WTC11 (cell line): ENCODE measurements around the gene ANKRD13C. TPM values are rescaled to one million over a fixed set of nuclear protein-coding genes. Genes with fewer than 3 reads are reported as not detected.

Experiments used
- ATAC-seq: fragments of 200-7000 bp; cut with Tn5 transposase; 2 replicates; pipeline ENCODE4 v1.10.0; 2021; ENCODE audit warnings: mild to moderate bottlenecking, moderate library complexity
- CTCF ChIA-PET: fragments of 300-600 bp; sonication (Branson Sonifier 250); formaldehyde crosslinking; loops from one replicate; lab custom pipeline; 2021; ENCODE audit warnings: antibody characterized with exemption; lab: Charles Lee
- POLR2A ChIA-PET: fragments of 350-600 bp; sonication (Branson Sonifier 250); formaldehyde crosslinking; loops from one replicate; lab custom pipeline; 2021; ENCODE audit warnings: antibody characterized with exemption; lab: Charles Lee
- DNase-seq: peaks from one replicate; pipeline ENCODE4 v3.0.0; 2021; ENCODE audit warnings: low spot score
- H3K27ac Mint-ChIP-seq: 2 replicates; pipeline ENCODE4 v1.8.0; 2021; ENCODE audit warnings: mixed read lengths
- H3K27me3 Mint-ChIP-seq: 2 replicates; pipeline ENCODE4 v1.8.0; 2021; ENCODE audit warnings: low read depth, mild to moderate bottlenecking, moderate library complexity, mixed read lengths
- H3K36me3 Mint-ChIP-seq: 2 replicates; pipeline ENCODE4 v1.8.0; 2021; ENCODE audit warnings: mixed read lengths
- H3K4me1 Mint-ChIP-seq: 2 replicates; pipeline ENCODE4 v1.8.0; 2022; ENCODE audit warnings: mixed read lengths
- H3K4me3 Mint-ChIP-seq: 2 replicates; pipeline ENCODE4 v1.8.0; 2021; ENCODE audit warnings: mild to moderate bottlenecking, moderate library complexity, mixed read lengths
- H3K9me3 Mint-ChIP-seq: 2 replicates; pipeline ENCODE4 v1.8.0; 2021; ENCODE audit warnings: mixed read lengths
- ELF4 ChIP-seq: sonication (generic); formaldehyde crosslinking; IDR thresholded peaks from 2 replicates; pipeline ENCODE4 v1.8.1; 2022; ENCODE audit warnings: low read depth, mild to moderate bottlenecking, moderate library complexity, missing genetic modification reagents
- ESRRA ChIP-seq: sonication (generic); formaldehyde crosslinking; IDR thresholded peaks from 2 replicates; pipeline ENCODE4 v1.8.1; 2022; ENCODE audit warnings: mild to moderate bottlenecking, missing genetic modification reagents, borderline replicate concordance
- ETV6 ChIP-seq: sonication (generic); formaldehyde crosslinking; IDR thresholded peaks from 2 replicates; pipeline ENCODE4 v1.8.1; 2022; ENCODE audit warnings: mild to moderate bottlenecking, missing genetic modification reagents
- GABPB1 ChIP-seq: sonication (generic); formaldehyde crosslinking; IDR thresholded peaks from 2 replicates; pipeline ENCODE4 v1.8.1; 2023; ENCODE audit warnings: mild to moderate bottlenecking, missing genetic modification reagents
- GRHL2 ChIP-seq: fragments of 250-450 bp; sonication (Bioruptor Pico); IDR thresholded peaks from 2 replicates; pipeline ENCODE4 v1.8.0; 2022; ENCODE audit warnings: mild to moderate bottlenecking, moderate library complexity; ENCODE audit not compliant: insufficient replicate concordance, severe bottlenecking
- IRF2 ChIP-seq: sonication (generic); formaldehyde crosslinking; IDR thresholded peaks from 2 replicates; pipeline ENCODE4 v1.8.0; 2022; ENCODE audit warnings: low read depth, missing genetic modification reagents, borderline replicate concordance
- NFATC4 ChIP-seq: fragments of 250-450 bp; sonication (Bioruptor Pico); IDR thresholded peaks from 2 replicates; pipeline ENCODE4 v1.9.0; 2021; ENCODE audit warnings: mild to moderate bottlenecking
- NR1H2 ChIP-seq: sonication (generic); formaldehyde crosslinking; IDR thresholded peaks from 2 replicates; pipeline ENCODE4 v1.9.0; 2021; ENCODE audit warnings: mild to moderate bottlenecking, moderate library complexity, missing genetic modification reagents
- NR3C1 ChIP-seq: sonication (generic); formaldehyde crosslinking; conservative IDR thresholded peaks from 2 replicates; pipeline ENCODE4 v1.8.1; 2023; ENCODE audit warnings: low read depth, mild to moderate bottlenecking, missing genetic modification reagents
- OVOL2 ChIP-seq: fragments of 250-450 bp; sonication (Bioruptor Pico); IDR thresholded peaks from 2 replicates; pipeline ENCODE4 v1.9.0; 2021; ENCODE audit warnings: mild to moderate bottlenecking, borderline replicate concordance
- TEAD1 ChIP-seq: sonication (generic); formaldehyde crosslinking; IDR thresholded peaks from 2 replicates; pipeline ENCODE4 v1.8.0; 2022; ENCODE audit warnings: mild to moderate bottlenecking, missing genetic modification reagents
- TEAD4 ChIP-seq: sonication (generic); formaldehyde crosslinking; IDR thresholded peaks from 2 replicates; pipeline ENCODE4 v1.8.0; 2022; ENCODE audit warnings: mild to moderate bottlenecking, missing genetic modification reagents
- ZNF232 ChIP-seq: sonication (generic); formaldehyde crosslinking; IDR thresholded peaks from 2 replicates; pipeline ENCODE4 v1.8.0; 2022; ENCODE audit warnings: mild to moderate bottlenecking, missing genetic modification reagents
- ZNF263 ChIP-seq: sonication (generic); formaldehyde crosslinking; IDR thresholded peaks from 2 replicates; pipeline ENCODE4 v1.8.1; 2022; ENCODE audit warnings: low read depth, mild to moderate bottlenecking, moderate library complexity, missing genetic modification reagents
- ZNF317 ChIP-seq: sonication (generic); formaldehyde crosslinking; IDR thresholded peaks from 2 replicates; pipeline ENCODE4 v1.8.1; 2023; ENCODE audit warnings: low read depth, mild to moderate bottlenecking, moderate library complexity, missing genetic modification reagents, borderline replicate concordance
- ZNF396 ChIP-seq: fragments of 250-450 bp; sonication (Bioruptor Pico); IDR thresholded peaks from 2 replicates; pipeline ENCODE4 v1.8.0; 2021; ENCODE audit warnings: mild to moderate bottlenecking, moderate library complexity, borderline replicate concordance
- ZNF416 ChIP-seq: fragments of 250-450 bp; sonication (Bioruptor Pico); IDR thresholded peaks from 2 replicates; pipeline ENCODE4 v1.9.0; 2021; ENCODE audit warnings: mild to moderate bottlenecking, inconsistent platforms
- ZNF671 ChIP-seq: fragments of 250-450 bp; sonication (Bioruptor Pico); IDR thresholded peaks from 2 replicates; pipeline ENCODE4 v1.8.0; 2021; ENCODE audit warnings: mild to moderate bottlenecking
- total RNA-seq: library from RNA; stranded (reverse); gene quantifications from 3 replicates; pipeline ENCODE4 v1.2.3, GENCODE V29; 2021
- TF ChIP-seq, protein P1 (sequence below): sonication (generic); formaldehyde crosslinking; IDR thresholded peaks from 2 replicates; pipeline ENCODE4 v1.8.1; 2023; ENCODE audit warnings: mild to moderate bottlenecking, moderate library complexity, missing genetic modification reagents
- TF ChIP-seq, protein P2 (sequence below): fragments of 250-450 bp; sonication (Bioruptor Pico); IDR thresholded peaks from 2 replicates; pipeline ENCODE4 v2.1.2; 2022; ENCODE audit warnings: mild to moderate bottlenecking, moderate library complexity
- TF ChIP-seq, protein P3 (sequence below): fragments of 250-450 bp; sonication (Bioruptor Pico); conservative IDR thresholded peaks from 2 replicates; pipeline ENCODE4 v1.9.0; 2021; ENCODE audit warnings: mild to moderate bottlenecking
- TF ChIP-seq, protein P4 (sequence below): sonication (generic); formaldehyde crosslinking; IDR thresholded peaks from 2 replicates; pipeline ENCODE4 v1.8.0; 2022; ENCODE audit warnings: mild to moderate bottlenecking, missing genetic modification reagents
- TF ChIP-seq, protein P5 (sequence below): sonication (generic); formaldehyde crosslinking; IDR thresholded peaks from 2 replicates; pipeline ENCODE4 v1.8.1; 2022; ENCODE audit warnings: low read depth, mild to moderate bottlenecking, moderate library complexity, missing genetic modification reagents, borderline replicate concordance
- TF ChIP-seq, protein P6 (sequence below): fragments of 250-450 bp; sonication (Bioruptor Pico); IDR thresholded peaks from 2 replicates; pipeline ENCODE4 v1.9.0; 2021; ENCODE audit warnings: moderate library complexity, mild to moderate bottlenecking, inconsistent platforms, borderline replicate concordance

Gene ANKRD13C
- total RNA-seq, 1 experiment from 2014 or later, result 22.5 TPM

DNA sequence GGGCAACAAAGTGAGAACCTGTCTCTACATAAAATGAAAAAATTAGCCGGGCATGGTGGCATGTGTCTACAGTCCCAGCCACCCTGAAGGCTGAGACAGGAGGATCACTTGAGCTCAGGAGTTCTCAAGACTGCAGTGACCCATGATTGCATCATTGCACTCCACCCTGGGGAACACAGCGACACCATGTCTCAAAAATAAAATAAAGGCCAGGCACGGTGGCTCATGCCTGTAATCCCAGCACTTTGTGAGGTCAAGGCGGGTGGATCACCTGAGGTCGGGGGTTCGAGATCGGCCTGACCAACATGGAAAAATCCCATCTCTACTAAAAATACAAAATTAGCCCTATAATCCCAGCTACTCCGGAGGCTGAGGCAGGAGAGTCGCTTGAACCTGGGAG, 20.1 kb downstream of the ANKRD13C start (continued):
- TF ChIP-seq, protein P1, sequence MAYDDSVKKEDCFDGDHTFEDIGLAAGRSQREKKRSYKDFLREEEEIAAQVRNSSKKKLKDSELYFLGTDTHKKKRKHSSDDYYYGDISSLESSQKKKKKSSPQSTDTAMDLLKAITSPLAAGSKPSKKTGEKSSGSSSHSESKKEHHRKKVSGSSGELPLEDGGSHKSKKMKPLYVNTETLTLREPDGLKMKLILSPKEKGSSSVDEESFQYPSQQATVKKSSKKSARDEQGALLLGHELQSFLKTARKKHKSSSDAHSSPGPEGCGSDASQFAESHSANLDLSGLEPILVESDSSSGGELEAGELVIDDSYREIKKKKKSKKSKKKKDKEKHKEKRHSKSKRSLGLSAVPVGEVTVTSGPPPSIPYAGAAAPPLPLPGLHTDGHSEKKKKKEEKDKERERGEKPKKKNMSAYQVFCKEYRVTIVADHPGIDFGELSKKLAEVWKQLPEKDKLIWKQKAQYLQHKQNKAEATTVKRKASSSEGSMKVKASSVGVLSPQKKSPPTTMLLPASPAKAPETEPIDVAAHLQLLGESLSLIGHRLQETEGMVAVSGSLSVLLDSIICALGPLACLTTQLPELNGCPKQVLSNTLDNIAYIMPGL (CRISPR knock-in tag), result no peak
- no peak for TF ChIP-seq GABPB1
- TF ChIP-seq, protein P2, sequence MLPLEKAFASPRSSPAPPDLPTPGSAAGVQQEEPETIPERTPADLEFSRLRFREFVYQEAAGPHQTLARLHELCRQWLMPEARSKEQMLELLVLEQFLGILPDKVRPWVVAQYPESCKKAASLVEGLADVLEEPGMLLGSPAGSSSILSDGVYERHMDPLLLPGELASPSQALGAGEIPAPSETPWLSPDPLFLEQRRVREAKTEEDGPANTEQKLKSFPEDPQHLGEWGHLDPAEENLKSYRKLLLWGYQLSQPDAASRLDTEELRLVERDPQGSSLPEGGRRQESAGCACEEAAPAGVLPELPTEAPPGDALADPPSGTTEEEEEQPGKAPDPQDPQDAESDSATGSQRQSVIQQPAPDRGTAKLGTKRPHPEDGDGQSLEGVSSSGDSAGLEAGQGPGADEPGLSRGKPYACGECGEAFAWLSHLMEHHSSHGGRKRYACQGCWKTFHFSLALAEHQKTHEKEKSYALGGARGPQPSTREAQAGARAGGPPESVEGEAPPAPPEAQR, result no peak
- TF ChIP-seq, protein P3, sequence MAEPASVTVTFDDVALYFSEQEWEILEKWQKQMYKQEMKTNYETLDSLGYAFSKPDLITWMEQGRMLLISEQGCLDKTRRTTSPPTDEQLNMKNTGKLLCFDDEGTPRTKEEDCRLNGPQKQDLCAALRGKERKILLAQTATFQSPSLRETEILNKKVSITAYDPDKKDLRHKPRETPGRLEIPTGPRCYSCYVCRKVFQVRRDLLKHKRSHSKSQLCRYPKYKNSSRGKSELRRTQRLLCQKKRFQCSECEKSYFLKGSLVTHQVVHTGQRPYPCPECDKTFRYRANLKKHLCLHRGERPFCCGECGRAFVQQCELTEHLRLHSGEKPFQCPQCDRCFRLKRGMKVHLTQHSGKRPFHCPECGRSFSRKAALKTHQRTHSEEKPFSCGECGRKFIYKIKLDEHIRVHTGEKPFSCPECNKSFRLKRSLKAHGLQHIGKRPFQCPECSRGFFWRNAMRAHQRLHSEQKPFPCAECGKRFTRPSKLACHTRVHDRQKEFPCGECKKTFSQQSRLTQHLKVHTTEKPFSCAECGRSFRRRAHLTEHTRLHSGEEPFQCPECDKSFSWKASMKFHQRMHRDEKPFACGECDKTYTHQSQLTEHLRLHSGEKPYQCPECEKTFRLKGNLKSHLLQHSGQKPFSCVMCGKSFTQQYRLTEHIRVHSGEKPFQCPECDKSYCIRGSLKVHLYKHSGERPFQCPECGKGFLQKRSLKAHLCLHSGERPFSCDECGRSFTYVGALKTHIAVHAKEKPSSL, result no peak
- TF ChIP-seq, protein P4, sequence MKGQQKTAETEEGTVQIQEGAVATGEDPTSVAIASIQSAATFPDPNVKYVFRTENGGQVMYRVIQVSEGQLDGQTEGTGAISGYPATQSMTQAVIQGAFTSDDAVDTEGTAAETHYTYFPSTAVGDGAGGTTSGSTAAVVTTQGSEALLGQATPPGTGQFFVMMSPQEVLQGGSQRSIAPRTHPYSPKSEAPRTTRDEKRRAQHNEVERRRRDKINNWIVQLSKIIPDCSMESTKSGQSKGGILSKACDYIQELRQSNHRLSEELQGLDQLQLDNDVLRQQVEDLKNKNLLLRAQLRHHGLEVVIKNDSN (CRISPR knock-in tag), result no peak
- TF ChIP-seq ETV6, result no peak

DNA sequence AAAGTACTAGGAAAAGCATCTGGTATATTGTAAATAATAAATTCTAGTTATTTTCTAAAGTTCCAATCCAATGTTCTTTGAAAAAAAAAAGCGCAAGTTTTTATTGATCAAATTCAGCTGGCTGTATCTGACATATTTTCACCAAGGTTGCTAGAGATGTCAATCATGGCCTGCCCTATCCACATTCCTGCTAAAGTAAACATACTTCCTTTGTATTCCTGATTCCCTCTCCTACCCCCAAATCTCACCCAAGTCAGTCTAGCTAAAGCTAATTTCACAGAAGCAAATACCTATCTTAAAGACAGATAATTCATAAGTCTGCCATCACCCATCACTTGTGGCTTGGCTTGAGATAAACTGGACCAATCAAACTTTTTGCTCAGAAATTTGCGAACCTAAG, 21.3 kb downstream of the ANKRD13C start:
- Mint-ChIP-seq H3K4me1 (peaks cover 7% of the 10 kb centered on the region), H3K9me3 (no peaks in the 10 kb centered on the region)
- no peak for ATAC-seq
- POLR2A ChIA-PET, result interaction anchor here (0.6 kb wide), 1 partner anchor 64 kb away, joined by 3 read pairs; no protein-coding TSS in a partner anchor
- TF ChIP-seq NR3C1 (CRISPR knock-in tag) (no peak), TEAD4 (CRISPR knock-in tag) (no peak), NR1H2 (CRISPR knock-in tag) (no peak), GRHL2 (CRISPR knock-in tag) (no peak), ZNF232 (CRISPR knock-in tag) (no peak), ESRRA (CRISPR knock-in tag) (no peak), ELF4 (CRISPR knock-in tag) (no peak), IRF2 (CRISPR knock-in tag) (no peak), ZNF671 (CRISPR knock-in tag) (no peak), ZNF416 (no peak), ZNF317 (CRISPR knock-in tag) (no peak), ZNF396 (CRISPR knock-in tag) (no peak), TEAD1 (no peak), NFATC4 (CRISPR knock-in tag) (no peak), ZNF263 (CRISPR knock-in tag) (no peak), OVOL2 (CRISPR knock-in tag) (no peak)
- TF ChIP-seq, protein P5, sequence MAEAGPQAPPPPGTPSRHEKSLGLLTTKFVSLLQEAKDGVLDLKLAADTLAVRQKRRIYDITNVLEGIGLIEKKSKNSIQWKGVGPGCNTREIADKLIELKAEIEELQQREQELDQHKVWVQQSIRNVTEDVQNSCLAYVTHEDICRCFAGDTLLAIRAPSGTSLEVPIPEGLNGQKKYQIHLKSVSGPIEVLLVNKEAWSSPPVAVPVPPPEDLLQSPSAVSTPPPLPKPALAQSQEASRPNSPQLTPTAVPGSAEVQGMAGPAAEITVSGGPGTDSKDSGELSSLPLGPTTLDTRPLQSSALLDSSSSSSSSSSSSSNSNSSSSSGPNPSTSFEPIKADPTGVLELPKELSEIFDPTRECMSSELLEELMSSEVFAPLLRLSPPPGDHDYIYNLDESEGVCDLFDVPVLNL (CRISPR knock-in tag), result no peak
- TF ChIP-seq, protein P6, sequence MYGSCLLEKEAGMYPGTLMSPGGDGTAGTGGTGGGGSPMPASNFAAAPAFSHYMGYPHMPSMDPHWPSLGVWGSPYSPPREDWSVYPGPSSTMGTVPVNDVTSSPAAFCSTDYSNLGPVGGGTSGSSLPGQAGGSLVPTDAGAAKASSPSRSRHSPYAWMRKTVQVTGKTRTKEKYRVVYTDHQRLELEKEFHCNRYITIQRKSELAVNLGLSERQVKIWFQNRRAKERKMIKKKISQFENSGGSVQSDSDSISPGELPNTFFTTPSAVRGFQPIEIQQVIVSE, result no peak
- TF ChIP-seq, protein P1 (CRISPR knock-in tag), result no peak
- TF ChIP-seq, all 79 proteins: peak for 0
- CTCF ChIA-PET, result no interaction called here
- H3K36me3 Mint-ChIP-seq, result peaks cover 7% of the 10 kb centered on the region
- no peak overlapping the region for H3K4me3 Mint-ChIP-seq
- no peak for DNase-seq
- H3K27ac Mint-ChIP-seq, result peak overlapping the region; percentile 15
- no peaks in the 10 kb centered on the region for H3K27me3 Mint-ChIP-seq
